H1 (cell line): ENCODE results near the gene KCTD7. TPM values are rescaled to one million over a fixed set of nuclear protein-coding genes. Genes with fewer than 3 reads are reported as not detected.

ENCODE experiments used
- CTCF ChIA-PET: fragments of 300-600 bp; sonication (Branson Sonifier 250); formaldehyde crosslinking; loops from one replicate; lab custom pipeline; 2021; ENCODE audit not compliant: partially characterized antibody; lab: Charles Lee
- POLR2A ChIA-PET: fragments of 300-600 bp; sonication (Branson Sonifier 250); formaldehyde crosslinking; loops from one replicate; lab custom pipeline; 2021; ENCODE audit warnings: inconsistent platforms; ENCODE audit not compliant: partially characterized antibody; lab: Charles Lee
- DNase-seq, 2 experiments: peaks; one replicate each; pipeline versions ENCODE4 v3.0.0 to v3.0.0-alpha.2; 2010 to 2022; ENCODE audit warnings: low spot score in 2 of 2, low read depth in 1 of 2, mixed read lengths in 1 of 2
- FAIRE-seq: peaks from 2 replicates; lab custom pipeline; 2011; peaks lifted over from hg19 to GRCh38; lab: Jason Lieb, UNC
- H2AFZ ChIP-seq: 2 replicates; pipeline ENCODE4 v1.8.1; 2012; ENCODE audit warnings: low read length, inconsistent platforms
- H2AK5ac ChIP-seq: 2 replicates; pipeline ENCODE4 v1.6.1; 2013; ENCODE audit warnings: low read depth, low read length
- H2BK120ac ChIP-seq: replicated peaks from 2 replicates; pipeline ENCODE3; 2013; ENCODE audit warnings: low read depth, low read length, inconsistent platforms
- H2BK12ac ChIP-seq: 2 replicates; pipeline ENCODE4 v1.6.1; 2013; ENCODE audit warnings: low read depth, low read length
- H2BK15ac ChIP-seq: 2 replicates; pipeline ENCODE4 v1.6.1; 2013; ENCODE audit warnings: low read length
- H2BK20ac ChIP-seq: 2 replicates; pipeline ENCODE4 v1.6.1; 2013; ENCODE audit warnings: low read length
- H2BK5ac ChIP-seq: 2 replicates; pipeline ENCODE4 v1.6.1; 2013; ENCODE audit warnings: low read depth, low read length
- H3K14ac ChIP-seq: 2 replicates; pipeline ENCODE4 v1.6.1; 2013; ENCODE audit warnings: inconsistent platforms; ENCODE audit not compliant: insufficient read length
- H3K18ac ChIP-seq: 2 replicates; pipeline ENCODE4 v1.6.1; 2013; ENCODE audit warnings: low read length; ENCODE audit errors: extremely low read depth
- H3K23ac ChIP-seq: 2 replicates; pipeline ENCODE4 v1.6.1; 2013; ENCODE audit warnings: inconsistent platforms; ENCODE audit not compliant: insufficient read length
- H3K23me2 ChIP-seq: 2 replicates; pipeline ENCODE4 v1.6.1; 2013; ENCODE audit warnings: low read depth, low read length
- H3K27ac ChIP-seq: 2 replicates; pipeline ENCODE4 v1.6.1; 2011; ENCODE audit warnings: low read depth, low read length, inconsistent platforms
- H3K27me3 ChIP-seq, 4 experiments: replicated peaks in 1 of 4; 1 replicate in 1 of 4; 2 replicates in 3 of 4; pipeline versions ENCODE4 v1.6.1 to v1.8.1; 2011 to 2013; ENCODE audit warnings: low read length in 3 of 4, mild to moderate bottlenecking in 3 of 4, inconsistent platforms in 2 of 4, mixed read lengths in 2 of 4, moderate library complexity in 1 of 4; ENCODE audit not compliant: control insufficient read depth in 3 of 4, insufficient read depth in 3 of 4; ENCODE audit errors: extremely low read depth in 1 of 4
- H3K36me3 ChIP-seq, 4 experiments: 2 replicates each; pipeline versions ENCODE4 v1.6.1 to v1.8.1; 2011 to 2013; ENCODE audit warnings: mild to moderate bottlenecking in 4 of 4, low read length in 3 of 4, moderate library complexity in 2 of 4, control low read depth in 1 of 4, inconsistent platforms in 1 of 4; ENCODE audit not compliant: insufficient read depth in 4 of 4, control insufficient read depth in 2 of 4
- H3K4ac ChIP-seq: replicated peaks from 2 replicates; pipeline ENCODE3; 2013; ENCODE audit warnings: low read length, low read depth, mixed read lengths, inconsistent platforms; ENCODE audit not compliant: insufficient read length
- H3K4me1 ChIP-seq, 4 experiments: replicated peaks in 1 of 4; 1 replicate in 1 of 4; 2 replicates in 3 of 4; pipeline versions ENCODE4 v1.6.1 to v1.8.1; 2011 to 2013; ENCODE audit warnings: low read length in 3 of 4, inconsistent platforms in 2 of 4, mixed read lengths in 1 of 4; ENCODE audit not compliant: insufficient read depth in 4 of 4, control insufficient read depth in 3 of 4
- H3K4me2 ChIP-seq, 2 experiments: 2 replicates each; pipeline versions ENCODE4 v1.6.1 to v1.8.1; 2011 to 2013; ENCODE audit warnings: low read depth in 2 of 2, low read length in 2 of 2, control low read depth in 1 of 2, inconsistent platforms in 1 of 2, mild to moderate bottlenecking in 1 of 2; ENCODE audit not compliant: insufficient read depth in 1 of 2
- H3K4me3 ChIP-seq, 4 experiments: fragments of 200-600, 300-600 bp in 1 of 4; sonication (generic), shearing (Covaris generic), sonication (Bioruptor Twin) in 1 of 4; 2 replicates each; pipeline versions ENCODE4 v1.5.1 to v1.8.1; 2011 to 2016; ENCODE audit warnings: low read length in 4 of 4, low read depth in 3 of 4, control low read depth in 2 of 4, inconsistent platforms in 2 of 4, mild to moderate bottlenecking in 2 of 4, mixed read lengths in 1 of 4, moderate library complexity in 1 of 4; ENCODE audit not compliant: insufficient read depth in 2 of 4; ENCODE audit errors: extremely low read depth in 1 of 4
- H3K56ac ChIP-seq: replicated peaks from 2 replicates; pipeline ENCODE3; 2013; ENCODE audit warnings: low read depth, mild to moderate bottlenecking, mixed read lengths, low read length, inconsistent platforms; ENCODE audit not compliant: insufficient read length
- H3K79me1 ChIP-seq: 2 replicates; pipeline ENCODE4 v1.6.1; 2013; ENCODE audit warnings: low read depth, low read length, control low read depth
- H3K79me2 ChIP-seq, 2 experiments: 2 replicates each; pipeline versions ENCODE4 v1.6.1 to v1.8.1; 2012 to 2013; ENCODE audit warnings: low read length in 2 of 2, mild to moderate bottlenecking in 2 of 2, inconsistent platforms in 1 of 2; ENCODE audit not compliant: insufficient read depth in 2 of 2, control insufficient read depth in 1 of 2
- H3K9ac ChIP-seq, 4 experiments: replicated peaks in 1 of 4; 1 replicate in 1 of 4; 2 replicates in 3 of 4; pipeline versions ENCODE4 v1.6.1 to v1.8.1; 2011 to 2013; ENCODE audit warnings: low read depth in 3 of 4, low read length in 3 of 4, control low read depth in 2 of 4, mild to moderate bottlenecking in 2 of 4, moderate library complexity in 2 of 4, inconsistent platforms in 1 of 4; ENCODE audit errors: extremely low read depth in 1 of 4
- H3K9me3 ChIP-seq, 2 experiments: 2 replicates each; pipeline versions ENCODE4 v1.6.1 to v1.8.1; 2012 to 2013; ENCODE audit warnings: mild to moderate bottlenecking in 2 of 2, moderate library complexity in 2 of 2, control low read depth in 1 of 2, inconsistent platforms in 1 of 2, low read depth in 1 of 2, low read length in 1 of 2, mixed read lengths in 1 of 2; ENCODE audit not compliant: insufficient read depth in 2 of 2
- H4K20me1 ChIP-seq, 2 experiments: replicated peaks in 1 of 2; 2 replicates each; pipeline versions ENCODE3 to v1.8.1; 2011 to 2013; ENCODE audit warnings: inconsistent platforms in 2 of 2, low read length in 2 of 2, mild to moderate bottlenecking in 1 of 2; ENCODE audit not compliant: insufficient read depth in 2 of 2, control insufficient read depth in 1 of 2
- H4K5ac ChIP-seq: 2 replicates; pipeline ENCODE4 v1.6.1; 2013; ENCODE audit warnings: low read length, low read depth, mixed read lengths, inconsistent platforms; ENCODE audit not compliant: insufficient read length
- H4K8ac ChIP-seq: 2 replicates; pipeline ENCODE4 v1.8.0; 2013; ENCODE audit warnings: mild to moderate bottlenecking, moderate library complexity, low read length, inconsistent platforms; ENCODE audit not compliant: insufficient read depth; ENCODE audit errors: extremely low read depth
- H4K91ac ChIP-seq: replicated peaks from 2 replicates; pipeline ENCODE3; 2013; ENCODE audit warnings: low read length, mixed read lengths, inconsistent platforms; ENCODE audit not compliant: insufficient read length
- BACH1 ChIP-seq: IDR thresholded peaks from 2 replicates; pipeline ENCODE4 v1.6.1; 2012; ENCODE audit warnings: low read length, improper control_type of control experiment
- CBX5 ChIP-seq: fragments of 300-800, 300-1000 bp; sonication (generic); IDR thresholded peaks from 2 replicates; pipeline ENCODE4 v1.7.1; 2016; ENCODE audit warnings: antibody characterized with exemption, low read length, low read depth
- CREB1 ChIP-seq: IDR thresholded peaks from 2 replicates; pipeline ENCODE4 v1.6.1; 2012; ENCODE audit warnings: inconsistent platforms
- JUND ChIP-seq: IDR thresholded peaks from 2 replicates; pipeline ENCODE4 v1.6.1; 2011; ENCODE audit warnings: mild to moderate bottlenecking, improper control_type of control experiment, low read length
- NRF1 ChIP-seq: IDR thresholded peaks from 2 replicates; pipeline ENCODE4 v1.6.1; 2011; ENCODE audit warnings: mild to moderate bottlenecking, low read depth, low read length, improper control_type of control experiment
- RXRA ChIP-seq: IDR thresholded peaks from 2 replicates; pipeline ENCODE4 v1.6.1; 2011; ENCODE audit warnings: low read depth, mild to moderate bottlenecking, low read length, moderate library complexity; ENCODE audit not compliant: insufficient read depth
- SIRT6 ChIP-seq: IDR thresholded peaks from one replicate; pipeline ENCODE4 v1.7.1; 2012; ENCODE audit warnings: low read length, inconsistent platforms
- SUZ12 ChIP-seq: fragments of 200-600 bp; sonication (generic); IDR thresholded peaks from 2 replicates; pipeline ENCODE4 v1.6.1; 2012; ENCODE audit warnings: mild to moderate bottlenecking, inconsistent platforms, low read length, moderate library complexity, mixed read lengths
- WGBS, 2 experiments: shearing (Covaris generic) in 1 of 2; methylation state at CpG; one replicate each; pipeline versions ENCODE4 v1.1.6 to v1.1.7; 2013 to 2015; ENCODE audit warnings: low lambda C conversion rate in 2 of 2, mixed read lengths in 2 of 2, inconsistent platforms in 1 of 2, low coverage in 1 of 2, missing lambda C conversion rate in 1 of 2; ENCODE audit not compliant: insufficient replicate concordance in 2 of 2, insufficient coverage in 1 of 2, insufficient read length in 1 of 2; ENCODE audit errors: extremely low coverage in 1 of 2, missing lambda C conversion rate in 1 of 2; 5-methylcytosine and 5-hydroxymethylcytosine counted together
- polyA plus RNA-seq, 7 experiments: library from polyadenylated mRNA; depleted of rRNA in 3 of 7; stranded (reverse) in 5 of 7; unstranded in 2 of 7; fragments of >200 nt in 5 of 7; fragments of 200-250 nt in 2 of 7; gene quantifications; 1 replicate in 5 of 7; 2 replicates in 1 of 7; 4 replicates in 1 of 7; pipeline versions ENCODE4 v1.2.1 to v1.2.3, GENCODE V29; 2011 to 2013; ENCODE audit warnings: missing spikeins in 2 of 7, mixed read lengths in 2 of 7
- total RNA-seq: library from RNA; stranded (reverse); fragmentation: NEBNext Ultra II Directional; extraction: Animal tissue kit (Norgen Biotek cat#: 25700); gene quantifications from 2 replicates; pipeline ENCODE4 v1.2.1, GENCODE V29; 2021

Gene KCTD7
- total and polyA plus RNA-seq, 2 of the 8 experiments (the other 6 are each of a cell fraction or from before 2014, with no cell fraction given) = 8.6 to 11.9 TPM

DNA sequence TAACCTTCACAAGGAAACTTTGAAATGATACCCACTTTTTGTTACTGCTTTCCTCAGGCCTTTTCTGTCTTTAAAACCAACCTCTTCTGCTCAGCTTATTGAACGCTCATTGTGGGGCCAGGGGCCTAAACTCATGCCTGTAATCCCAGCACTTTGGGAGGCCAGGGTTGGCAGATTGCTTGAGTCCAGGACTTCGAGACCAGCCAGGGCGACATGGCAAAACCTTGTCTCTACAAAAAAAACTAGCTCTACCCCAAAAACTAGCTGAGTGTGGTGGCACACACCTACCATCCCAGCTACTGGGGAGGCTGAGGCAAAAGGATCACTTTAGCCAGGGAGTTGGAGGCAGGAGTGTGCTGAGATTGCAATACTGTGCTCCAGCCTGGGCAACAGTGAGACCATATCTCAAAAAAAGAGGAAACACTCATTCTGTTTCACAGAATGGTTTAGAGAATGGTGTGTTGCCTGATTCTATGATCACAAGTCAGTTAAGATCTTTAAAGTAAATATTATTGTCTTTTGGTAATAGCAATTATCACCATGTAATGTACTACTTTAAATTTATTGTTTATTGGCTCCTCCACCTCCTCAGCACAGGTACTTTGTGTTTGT, 51.1 kb downstream of the KCTD7 start:
- no peak overlapping the region for H3K4me3 ChIP-seq
- peaks cover 8% of the 10 kb centered on the region; the same call in 1 of the 2 replicates for H3K23me2 ChIP-seq
- no peak overlapping the region for H2BK120ac ChIP-seq
- CTCF ChIA-PET = interaction anchor here (1.2 to 1.4 kb wide), 2 partner anchors 11 to 39 kb away, joined by 3 read pairs; no protein-coding TSS in a partner anchor
- no peak overlapping the region for H2BK12ac ChIP-seq
- no peaks in the 10 kb centered on the region for H3K9me3 ChIP-seq
- no peak overlapping the region for H3K23ac ChIP-seq
- H4K91ac ChIP-seq = no peak overlapping the region
- no peak overlapping the region for H3K4me2 ChIP-seq
- no peaks in the 10 kb centered on the region; a peak in 1 of 4 replicates for H3K79me2 ChIP-seq
- H3K27me3 ChIP-seq = no peaks in the 10 kb centered on the region
- H2BK5ac ChIP-seq = no peak overlapping the region
- no peak overlapping the region for H3K56ac ChIP-seq
- H3K27ac ChIP-seq = no peak overlapping the region
- H3K4me1 ChIP-seq = no peaks in the 10 kb centered on the region; a peak in 2 of 7 replicates
- no peak for DNase-seq
- no peak overlapping the region for H4K8ac ChIP-seq
- TF ChIP-seq BACH1 (no peak), JUND (no peak), RXRA (no peak), SUZ12 (no peak), CREB1 (no peak), CBX5 (no peak), SIRT6 (no peak), NRF1 (no peak)
- H4K5ac ChIP-seq = no peak overlapping the region
- H2BK20ac ChIP-seq = no peak overlapping the region
- 91% methylated on average over 3 of the region's 3 CpGs; no CpG with 5 or more reads in 1 of the 2 experiments for WGBS, 2 experiments
- H3K36me3 ChIP-seq = no peaks in the 10 kb centered on the region
- no peak overlapping the region for H2BK15ac ChIP-seq
- no peak overlapping the region for H2AK5ac ChIP-seq
- POLR2A ChIA-PET = interaction anchor here (1.0 to 1.3 kb wide), 2 partner anchors 9 to 15 kb away, joined by 3 to 4 read pairs; no protein-coding TSS in a partner anchor
- no peak overlapping the region for H3K9ac ChIP-seq
- peaks cover 4% of the 10 kb centered on the region; the same call in 1 of the 2 replicates for H3K79me1 ChIP-seq
- H3K18ac ChIP-seq = no peak overlapping the region
- FAIRE-seq = no peak
- no peak overlapping the region for H2AFZ ChIP-seq
- peaks cover 0 to 2% of the 10 kb centered on the region in 2 experiments for H4K20me1 ChIP-seq
- H3K14ac ChIP-seq = no peak overlapping the region
- H3K4ac ChIP-seq = no peak overlapping the region
